ENCODE measurements around the gene TMEM95. TPM values are rescaled to one million over a fixed set of nuclear protein-coding genes. Genes with fewer than 3 reads are reported as not detected.

TMEM95 gene
- total RNA-seq, 3 donors from 2014 or later (not counting 1 experiment from before 2014, with no cell fraction given): not detected

- intact Hi-C loops (cut with micrococcal nuclease): loop anchor here (5.0 to 10.0 kb wide), 2 partner anchors 84 to 332 kb away; partner anchors contain the start of genes FGF11, TMEM102, TP53 and WRAP53
- peak overlapping the region; percentile 89 for H3K27ac Mint-ChIP-seq
- no peaks in the 10 kb centered on the region for H3K36me3 Mint-ChIP-seq
- peak overlapping the region; percentile 97 for H3K4me3 Mint-ChIP-seq
- Histone ChIP-seq H3K27me3 (ENCODE audit: control insufficient read depth, insufficient read depth, low read length) (no peaks in the 10 kb centered on the region), H3K4me1 (ENCODE audit: control insufficient read depth, insufficient read depth, low read length) (peaks cover 45% of the 10 kb centered on the region), H3K9me3 (ENCODE audit: control insufficient read depth, insufficient read depth, low read length) (no peaks in the 10 kb centered on the region), H3K4me3 (ENCODE audit: low read length) (peak overlapping the region; percentile 84), H3K36me3 (ENCODE audit: control insufficient read depth, insufficient read depth, low read length) (peaks cover 9% of the 10 kb centered on the region), H3K27ac (ENCODE audit: low read length) (peak overlapping the region; percentile 95)
- TF ChIP-seq CTCF (IDR thresholded peaks at IDR 0.05): no peak
- DNase-seq (no peak), ATAC-seq (no peak)
- peaks cover 9 to 50% of the 10 kb centered on the region in 2 donors for H3K4me1 Mint-ChIP-seq
- no peaks in the 10 kb centered on the region for H3K9me3 Mint-ChIP-seq
- H3K27me3 Mint-ChIP-seq (ENCODE audit: low read depth in 2 of 2): no peaks in the 10 kb centered on the region
- WGBS (ENCODE audit: insufficient coverage): 95% methylated on average over 37 of the region's 37 CpGs
These were observed 1.9 kb upstream of the TMEM95 start for GRCh38 chr17:7352910-7353635.

- H3K4me3 ChIP-seq (ENCODE audit: low read length): no peak overlapping the region
- H3K27me3 ChIP-seq (ENCODE audit: control insufficient read depth, insufficient read depth, low read length): no peaks in the 10 kb centered on the region
- TF ChIP-seq CTCF (IDR thresholded peaks at IDR 0.05): no peak
- H3K4me1 ChIP-seq (ENCODE audit: control insufficient read depth, insufficient read depth, low read length): peaks cover 45% of the 10 kb centered on the region
- H3K9me3 ChIP-seq (ENCODE audit: control insufficient read depth, insufficient read depth, low read length): no peaks in the 10 kb centered on the region
- ATAC-seq (no peak), DNase-seq (peak in 1 of 2 donors; percentile 33)
- Mint-ChIP-seq H3K9me3 (no peaks in the 10 kb centered on the region), H3K36me3 (no peaks in the 10 kb centered on the region), H3K4me1 (peaks cover 9 to 38% of the 10 kb centered on the region in 2 donors), H3K27ac (peak overlapping the region in 1 of 2 donors; percentile 69), H3K27me3 (ENCODE audit: low read depth in 2 of 2) (no peaks in the 10 kb centered on the region), H3K4me3 (peak overlapping the region; percentile 13)
- intact Hi-C loops (cut with micrococcal nuclease): loop anchor here (5.0 to 10.0 kb wide), 2 partner anchors 83 to 330 kb away; partner anchors contain the start of genes FGF11, TMEM102, TP53 and WRAP53
- no peak overlapping the region for H3K27ac ChIP-seq (ENCODE audit: low read length)
- H3K36me3 ChIP-seq (ENCODE audit: control insufficient read depth, insufficient read depth, low read length): no peaks in the 10 kb centered on the region
- WGBS (ENCODE audit: insufficient coverage): 88% methylated on average over 9 of the region's 9 CpGs
These were observed 603 bp upstream of the TMEM95 start for GRCh38 chr17:7354262-7354843.

- H3K9me3 Mint-ChIP-seq: no peaks in the 10 kb centered on the region
- intact Hi-C loops (cut with micrococcal nuclease): loop anchor here (10.0 kb wide), 1 partner anchor 329 kb away; the partner anchor contains the start of genes TP53 and WRAP53
These were observed 617 bp downstream of the TMEM95 start for GRCh38 chr17:7355573-7355972.

More at GRCh38 chr17:7355573-7355972, 617 bp downstream of the TMEM95 start:
- Mint-ChIP-seq H3K27ac (peak overlapping the region in 1 of 2 donors; percentile 52), H3K27me3 (ENCODE audit: low read depth in 2 of 2) (no peaks in the 10 kb centered on the region), H3K4me1 (peaks cover 9 to 33% of the 10 kb centered on the region in 2 donors), H3K4me3 (no peak overlapping the region), H3K36me3 (no peaks in the 10 kb centered on the region)
- H3K9me3 ChIP-seq (ENCODE audit: control insufficient read depth, insufficient read depth, low read length): no peaks in the 10 kb centered on the region
- no peak for ATAC-seq
- H3K36me3 ChIP-seq (ENCODE audit: control insufficient read depth, insufficient read depth, low read length): no peaks in the 10 kb centered on the region
- no peak for DNase-seq
- H3K4me3 ChIP-seq (ENCODE audit: low read length): no peak overlapping the region
- H3K27ac ChIP-seq (ENCODE audit: low read length): no peak overlapping the region
- peaks cover 45% of the 10 kb centered on the region for H3K4me1 ChIP-seq (ENCODE audit: control insufficient read depth, insufficient read depth, low read length)
- TF ChIP-seq CTCF (IDR thresholded peaks at IDR 0.05): no peak
- WGBS (ENCODE audit: insufficient coverage): 89% methylated on average over 8 of the region's 8 CpGs
- H3K27me3 ChIP-seq (ENCODE audit: control insufficient read depth, insufficient read depth, low read length): no peaks in the 10 kb centered on the region

Data from natural killer cell (primary cell).